GM12878 (cell line): ENCODE measurements around the gene TRIM46. TPM values are rescaled to one million over a fixed set of nuclear protein-coding genes. Genes with fewer than 3 reads are reported as not detected.

Source experiments
- GABPA ChIP-seq: IDR thresholded peaks from 2 replicates; pipeline ENCODE4 v1.6.1; 2014; ENCODE audit warnings: antibody characterized with exemption, low read depth, mild to moderate bottlenecking, inconsistent platforms
- GATAD2B ChIP-seq: fragments of 450-650 bp; conservative IDR thresholded peaks from 2 replicates; pipeline ENCODE4 v1.6.1; 2017; ENCODE audit warnings: low read depth, mild to moderate bottlenecking, moderate library complexity
- JUNB ChIP-seq: IDR thresholded peaks from 2 replicates; pipeline ENCODE4 v1.6.1; 2016; ENCODE audit warnings: antibody characterized with exemption, mild to moderate bottlenecking
- JUND ChIP-seq: IDR thresholded peaks from 2 replicates; pipeline ENCODE4 v1.6.1; 2012; ENCODE audit warnings: low read depth, mild to moderate bottlenecking, low read length, improper control_type of control experiment, moderate library complexity
- MEF2B ChIP-seq: fragments of 450-650 bp; IDR thresholded peaks from 2 replicates; pipeline ENCODE4 v1.6.1; 2018; ENCODE audit warnings: mild to moderate bottlenecking, moderate library complexity; ENCODE audit not compliant: partially characterized antibody, poor library complexity, severe bottlenecking
- MTA2 ChIP-seq: fragments of 450-650 bp; IDR thresholded peaks from 2 replicates; pipeline ENCODE4 v1.6.1; 2016; ENCODE audit warnings: low read depth, mild to moderate bottlenecking, moderate library complexity
- MTA3 ChIP-seq: IDR thresholded peaks from 2 replicates; pipeline ENCODE4 v1.6.1; 2012; ENCODE audit warnings: low read length, inconsistent platforms, borderline replicate concordance
- MXI1 ChIP-seq: fragments of 150-350 bp; IDR thresholded peaks from 2 replicates; pipeline ENCODE4 v1.6.1; 2011; ENCODE audit warnings: low read depth, mild to moderate bottlenecking, inconsistent platforms, low read length, improper control_type of control experiment
- MYB ChIP-seq: fragments of 150-350 bp; IDR thresholded peaks from 2 replicates; pipeline ENCODE4 v1.6.1; 2014; ENCODE audit warnings: mild to moderate bottlenecking, low read depth, low read length, borderline replicate concordance
- NR2C2 ChIP-seq: IDR thresholded peaks from 2 replicates; pipeline ENCODE4 v1.6.1; 2011; ENCODE audit warnings: borderline replicate concordance, low read depth; ENCODE audit not compliant: control insufficient read depth, insufficient read length
- RBBP5 ChIP-seq: fragments of 200-600 bp; sonication (generic); conservative IDR thresholded peaks from 2 replicates; pipeline ENCODE4 v1.6.1; 2016
- RELA ChIP-seq: fragments of 450-650 bp; IDR thresholded peaks from 2 replicates; pipeline ENCODE4 v1.8.0; 2014; ENCODE audit warnings: borderline replicate concordance; ENCODE audit not compliant: partially characterized antibody
- RFX5 ChIP-seq: IDR thresholded peaks from 2 replicates; pipeline ENCODE4 v1.6.1; 2011; ENCODE audit warnings: low read depth, low read length, improper control_type of control experiment
- SMAD5 ChIP-seq: IDR thresholded peaks from 2 replicates; pipeline ENCODE4 v1.6.1; 2016; ENCODE audit warnings: antibody characterized with exemption, low read depth
- USF2 ChIP-seq: IDR thresholded peaks from 2 replicates; pipeline ENCODE4 v1.6.1; 2011; ENCODE audit warnings: low read depth, low read length, improper control_type of control experiment, borderline replicate concordance
- WRNIP1 ChIP-seq: IDR thresholded peaks from 2 replicates; pipeline ENCODE4 v1.6.1; 2011; ENCODE audit warnings: low read depth, low read length, improper control_type of control experiment, borderline replicate concordance
- ZZZ3 ChIP-seq: IDR thresholded peaks from 2 replicates; pipeline ENCODE4 v1.6.1; 2011; ENCODE audit warnings: low read depth; ENCODE audit not compliant: control insufficient read depth, insufficient read length
- polyA plus RNA-seq, 11 experiments: library from polyadenylated mRNA; depleted of rRNA in 4 of 11; unstranded in 6 of 11; stranded (reverse) in 5 of 11; fragments of >200 nt; fragmentation: Nextera tagmentation in 4 of 11; fragmentation: Illumina TruSeq in 1 of 11; extraction: Ambion mirVana in 4 of 11; extraction: Trizol in 1 of 11; gene quantifications; 1 replicate in 1 of 11; 2 replicates in 10 of 11; pipeline versions ENCODE4 v1.2.1 to v1.2.3, GENCODE V29; 2011 to 2016; ENCODE audit warnings: inconsistent platforms in 2 of 11, missing spikeins in 2 of 11, low read depth in 1 of 11
- total RNA-seq, 4 experiments: library from RNA; depleted of rRNA in 3 of 4; stranded (reverse); fragments of >200 nt in 3 of 4; fragmentation: Illumina TruSeq in 1 of 4; extraction: Trizol in 1 of 4; gene quantifications; 2 replicates each; pipeline versions ENCODE4 v1.2.1 to v1.2.3, GENCODE V29; 2013 to 2021
- TF ChIP-seq, protein P1 (sequence below): fragments of 450-650 bp; IDR thresholded peaks from 2 replicates; pipeline ENCODE4 v1.6.1; 2017; ENCODE audit warnings: antibody characterized with exemption, mild to moderate bottlenecking, moderate library complexity
- TF ChIP-seq, protein P2 (sequence below): IDR thresholded peaks from 2 replicates; pipeline ENCODE4 v1.6.1; 2012; ENCODE audit warnings: low read depth, low read length, improper control_type of control experiment
- TF ChIP-seq, protein P3 (sequence below): fragments of 450-650 bp; formaldehyde crosslinking; IDR thresholded peaks from 2 replicates; pipeline ENCODE4 v1.4.0; 2022; ENCODE audit warnings: mild to moderate bottlenecking, moderate library complexity
- TF ChIP-seq, protein P4 (sequence below): IDR thresholded peaks from 2 replicates; pipeline ENCODE4 v1.6.1; 2011; ENCODE audit warnings: borderline replicate concordance, low read depth, mild to moderate bottlenecking, moderate library complexity, mixed read lengths, low read length; ENCODE audit not compliant: insufficient read depth; ENCODE audit errors: extremely low read length

TRIM46 gene
- total and polyA plus RNA-seq, 10 of the 15 experiments (the other 5 are each of a cell fraction or from before 2014, with no cell fraction given), result 0.08 to 3.1 (median 0.97) TPM

DNA sequence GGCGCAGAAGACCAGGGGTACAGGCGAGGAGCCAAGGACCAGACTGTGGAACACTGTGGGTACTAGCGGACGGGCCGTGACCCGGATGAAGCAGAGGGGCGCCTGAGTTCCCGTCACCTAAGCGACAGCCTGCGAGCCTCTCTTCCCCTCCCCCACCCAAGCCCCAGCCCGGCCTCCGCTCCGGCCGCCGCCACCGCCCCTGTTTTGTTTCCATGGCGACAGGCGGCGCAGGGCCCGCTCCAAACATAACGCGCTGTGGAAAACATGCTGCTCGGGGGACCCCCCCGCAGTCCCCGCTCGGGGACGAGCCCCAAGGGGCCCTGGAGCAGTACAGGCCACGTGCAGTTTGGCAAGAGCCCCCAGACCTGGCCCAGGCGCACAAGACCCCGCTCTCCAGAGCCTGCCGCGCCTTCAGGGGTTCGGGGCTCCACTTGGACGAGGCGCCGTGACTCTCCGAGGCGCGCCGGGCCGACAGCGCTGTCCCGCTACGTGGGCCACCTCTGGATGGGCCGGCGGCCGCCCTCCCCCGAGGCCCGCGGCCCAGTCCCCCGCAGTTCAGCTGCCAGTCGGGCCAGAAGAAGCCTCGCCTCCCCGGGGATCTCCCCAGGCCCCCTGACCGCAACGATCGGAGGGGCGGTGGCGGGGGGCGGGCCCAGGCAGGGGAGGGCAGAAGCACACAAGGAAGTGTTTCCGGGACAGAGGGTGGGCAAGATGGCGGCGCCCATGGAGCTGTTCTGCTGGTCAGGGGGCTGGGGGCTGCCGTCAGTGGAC is 35.1 kb downstream of the TRIM46 start, which contains the start of gene MTX1 (continued):
- TF ChIP-seq, protein P1, sequence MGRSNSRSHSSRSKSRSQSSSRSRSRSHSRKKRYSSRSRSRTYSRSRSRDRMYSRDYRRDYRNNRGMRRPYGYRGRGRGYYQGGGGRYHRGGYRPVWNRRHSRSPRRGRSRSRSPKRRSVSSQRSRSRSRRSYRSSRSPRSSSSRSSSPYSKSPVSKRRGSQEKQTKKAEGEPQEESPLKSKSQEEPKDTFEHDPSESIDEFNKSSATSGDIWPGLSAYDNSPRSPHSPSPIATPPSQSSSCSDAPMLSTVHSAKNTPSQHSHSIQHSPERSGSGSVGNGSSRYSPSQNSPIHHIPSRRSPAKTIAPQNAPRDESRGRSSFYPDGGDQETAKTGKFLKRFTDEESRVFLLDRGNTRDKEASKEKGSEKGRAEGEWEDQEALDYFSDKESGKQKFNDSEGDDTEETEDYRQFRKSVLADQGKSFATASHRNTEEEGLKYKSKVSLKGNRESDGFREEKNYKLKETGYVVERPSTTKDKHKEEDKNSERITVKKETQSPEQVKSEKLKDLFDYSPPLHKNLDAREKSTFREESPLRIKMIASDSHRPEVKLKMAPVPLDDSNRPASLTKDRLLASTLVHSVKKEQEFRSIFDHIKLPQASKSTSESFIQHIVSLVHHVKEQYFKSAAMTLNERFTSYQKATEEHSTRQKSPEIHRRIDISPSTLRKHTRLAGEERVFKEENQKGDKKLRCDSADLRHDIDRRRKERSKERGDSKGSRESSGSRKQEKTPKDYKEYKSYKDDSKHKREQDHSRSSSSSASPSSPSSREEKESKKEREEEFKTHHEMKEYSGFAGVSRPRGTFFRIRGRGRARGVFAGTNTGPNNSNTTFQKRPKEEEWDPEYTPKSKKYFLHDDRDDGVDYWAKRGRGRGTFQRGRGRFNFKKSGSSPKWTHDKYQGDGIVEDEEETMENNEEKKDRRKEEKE, result no peak
- TF ChIP-seq NR2C2 (no peak), RBBP5 (no peak), RFX5 (no peak), MTA3 (no peak), JUND (no peak), MEF2B (peak; percentile 89), MYB (no peak), RELA (peak; percentile 24), USF2 (no peak), GABPA (peak; percentile 85), WRNIP1 (no peak), ZZZ3 (no peak), MXI1 (peak; percentile 80), GATAD2B (peak; percentile 93), MTA2 (peak; percentile 54), JUNB (no peak), SMAD5 (0 out of 2 replicates have a peak, but pooled peaks have one; percentile 12)
- TF ChIP-seq, protein P2, sequence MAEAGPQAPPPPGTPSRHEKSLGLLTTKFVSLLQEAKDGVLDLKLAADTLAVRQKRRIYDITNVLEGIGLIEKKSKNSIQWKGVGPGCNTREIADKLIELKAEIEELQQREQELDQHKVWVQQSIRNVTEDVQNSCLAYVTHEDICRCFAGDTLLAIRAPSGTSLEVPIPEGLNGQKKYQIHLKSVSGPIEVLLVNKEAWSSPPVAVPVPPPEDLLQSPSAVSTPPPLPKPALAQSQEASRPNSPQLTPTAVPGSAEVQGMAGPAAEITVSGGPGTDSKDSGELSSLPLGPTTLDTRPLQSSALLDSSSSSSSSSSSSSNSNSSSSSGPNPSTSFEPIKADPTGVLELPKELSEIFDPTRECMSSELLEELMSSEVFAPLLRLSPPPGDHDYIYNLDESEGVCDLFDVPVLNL, result no peak
- TF ChIP-seq, protein P3, sequence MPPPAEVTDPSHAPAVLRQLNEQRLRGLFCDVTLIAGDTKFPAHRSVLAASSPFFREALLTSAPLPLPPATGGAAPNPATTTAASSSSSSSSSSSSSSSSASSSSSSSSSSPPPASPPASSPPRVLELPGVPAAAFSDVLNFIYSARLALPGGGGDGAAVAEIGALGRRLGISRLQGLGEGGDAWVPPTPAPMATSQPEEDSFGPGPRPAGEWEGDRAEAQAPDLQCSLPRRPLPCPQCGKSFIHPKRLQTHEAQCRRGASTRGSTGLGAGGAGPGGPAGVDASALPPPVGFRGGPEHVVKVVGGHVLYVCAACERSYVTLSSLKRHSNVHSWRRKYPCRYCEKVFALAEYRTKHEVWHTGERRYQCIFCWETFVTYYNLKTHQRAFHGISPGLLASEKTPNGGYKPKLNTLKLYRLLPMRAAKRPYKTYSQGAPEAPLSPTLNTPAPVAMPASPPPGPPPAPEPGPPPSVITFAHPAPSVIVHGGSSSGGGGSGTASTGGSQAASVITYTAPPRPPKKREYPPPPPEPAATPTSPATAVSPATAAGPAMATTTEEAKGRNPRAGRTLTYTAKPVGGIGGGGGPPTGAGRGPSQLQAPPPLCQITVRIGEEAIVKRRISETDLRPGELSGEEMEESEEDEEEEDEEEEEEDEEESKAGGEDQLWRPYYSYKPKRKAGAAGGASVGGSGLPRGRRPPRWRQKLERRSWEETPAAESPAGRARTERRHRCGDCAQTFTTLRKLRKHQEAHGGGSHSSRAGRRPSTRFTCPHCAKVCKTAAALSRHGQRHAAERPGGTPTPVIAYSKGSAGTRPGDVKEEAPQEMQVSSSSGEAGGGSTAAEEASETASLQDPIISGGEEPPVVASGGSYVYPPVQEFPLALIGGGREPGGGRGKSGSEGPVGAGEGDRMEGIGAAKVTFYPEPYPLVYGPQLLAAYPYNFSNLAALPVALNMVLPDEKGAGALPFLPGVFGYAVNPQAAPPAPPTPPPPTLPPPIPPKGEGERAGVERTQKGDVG (CRISPR knock-in tag), result no peak
- TF ChIP-seq, protein P4, sequence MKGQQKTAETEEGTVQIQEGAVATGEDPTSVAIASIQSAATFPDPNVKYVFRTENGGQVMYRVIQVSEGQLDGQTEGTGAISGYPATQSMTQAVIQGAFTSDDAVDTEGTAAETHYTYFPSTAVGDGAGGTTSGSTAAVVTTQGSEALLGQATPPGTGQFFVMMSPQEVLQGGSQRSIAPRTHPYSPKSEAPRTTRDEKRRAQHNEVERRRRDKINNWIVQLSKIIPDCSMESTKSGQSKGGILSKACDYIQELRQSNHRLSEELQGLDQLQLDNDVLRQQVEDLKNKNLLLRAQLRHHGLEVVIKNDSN, result no peak
